Body of pancreas (tissue), 4 donors: Measurements from ENCODE around the gene ABCB7. TPM values are rescaled to one million over a fixed set of nuclear protein-coding genes. Genes with fewer than 3 reads are reported as not detected.
"Not testable (repeated sequence)": the region's sequence is repeated elsewhere in the genome, so short reads cannot be mapped to it uniquely, and the experiment has no call there.

ENCODE experiments used
- ATAC-seq: fragments of 150-250 bp; one replicate; pipeline ENCODE4 v1.9.1; 2016
- DNase-seq, 4 donors: peaks; one replicate each; pipeline ENCODE4 v3.0.0-alpha.2; 2019
- H3K27ac ChIP-seq, 4 donors: fragments of 200-600 bp; sonication (generic); 1 replicate in 3 of 4; 2 replicates in 1 of 4; pipeline versions ENCODE4 v1.5.1 to v1.6.1; 2016 to 2019; ENCODE audit warnings: mild to moderate bottlenecking in 1 of 4, mixed read lengths in 1 of 4, moderate library complexity in 1 of 4
- H3K27me3 ChIP-seq, 2 donors: fragments of 200-600 bp; sonication (generic); one replicate each; pipeline ENCODE4 v1.6.0; 2016; ENCODE audit warnings: mild to moderate bottlenecking in 1 of 2
- H3K36me3 ChIP-seq, 2 donors: fragments of 200-600 bp; sonication (generic); replicated peaks in 1 of 2; 2 replicates each; pipeline ENCODE4 v1.5.1; 2016; ENCODE audit warnings: low read depth in 2 of 2; ENCODE audit not compliant: insufficient read depth in 1 of 2
- H3K4me1 ChIP-seq: fragments of 200-600 bp; sonication (generic); one replicate; pipeline ENCODE4 v1.6.0; 2016
- H3K4me3 ChIP-seq, 2 donors: fragments of 200-600 bp; sonication (generic); 1 replicate in 1 of 2; 2 replicates in 1 of 2; pipeline ENCODE4 v1.5.1; 2016 to 2019
- H3K9me3 ChIP-seq, 3 donors: fragments of 200-600 bp; sonication (generic); 1 replicate in 2 of 3; 2 replicates in 1 of 3; pipeline ENCODE4 v1.5.1; 2016
- CTCF ChIP-seq, 7 experiments: fragments of 450-650 bp in 4 of 7; fragments of 200-600 bp in 3 of 7; sonication (generic) in 3 of 7; IDR thresholded peaks; one replicate each; pipeline ENCODE4 v1.5.1; 2016 to 2019; ENCODE audit warnings: antibody characterized with exemption in 7 of 7
- POLR2A ChIP-seq, 3 donors: fragments of 450-650 bp; IDR thresholded peaks; one replicate each; pipeline ENCODE4 v1.6.1; 2016; ENCODE audit warnings: antibody characterized with exemption in 3 of 3, mild to moderate bottlenecking in 2 of 3
- WGBS, 2 donors: methylation state at CpG; one replicate each; pipeline ENCODE4 v1.1.5; 2017; 5-methylcytosine and 5-hydroxymethylcytosine counted together
- intact Hi-C: fragments of 100-400 bp; cut with DNase I; formaldehyde crosslinking; loops from one replicate; pipeline ENCODE4 v1.15.1; 2023
- total RNA-seq, 2 donors: library from RNA; depleted of rRNA; stranded (reverse); fragments of >200 nt; gene quantifications; one replicate each; pipeline ENCODE4 v1.1.0, GENCODE V29; 2016

ABCB7 gene
- total RNA-seq, 2 donors from 2014 or later: 14.5 to 38.6 TPM

DNA sequence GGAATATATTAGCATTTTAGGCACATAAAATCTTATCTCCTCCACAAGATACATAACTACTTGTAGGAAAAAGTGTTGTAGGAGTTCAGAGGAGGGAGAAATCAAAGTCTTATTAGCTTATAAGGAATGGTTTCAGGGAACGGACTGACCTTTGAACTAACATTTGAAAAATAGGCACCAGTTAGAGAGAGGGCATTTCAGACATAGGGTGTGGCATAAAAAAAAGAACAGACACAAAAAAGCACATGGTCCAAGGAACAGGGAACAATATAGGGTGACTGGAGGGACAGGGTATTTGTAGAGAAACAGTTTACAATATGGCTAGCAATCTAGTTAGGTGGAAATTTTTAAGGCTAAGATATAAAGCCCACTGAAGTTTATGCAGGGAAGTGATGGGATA lies 6.4 kb downstream of the ABCB7 start:
- Histone ChIP-seq H3K27me3 (no peaks in the 10 kb centered on the region), H3K9me3 (no peaks in the 10 kb centered on the region), H3K27ac (no peak overlapping the region), H3K4me1 (peaks cover 3% of the 10 kb centered on the region), H3K36me3 (no peaks in the 10 kb centered on the region), H3K4me3 (no peak overlapping the region)
- no peak for ATAC-seq
- TF ChIP-seq POLR2A (IDR thresholded peaks at IDR 0.05) (no peak), CTCF (IDR thresholded peaks at IDR 0.05) (no peak)
- WGBS, 2 donors: 17 to 82% methylated on average over 1 of the region's 1 CpG
- intact Hi-C loops: no loop called here
- no peak for DNase-seq

GRCh38 chrX:75132672-75133071 lies 23.4 kb downstream of the ABCB7 start:
- H3K36me3 ChIP-seq: no peaks in the 10 kb centered on the region
- intact Hi-C loops: no loop called here
- ATAC-seq (no peak), DNase-seq (no peak)
- WGBS, 2 donors: 87 to 91% methylated on average over 5 of the region's 5 CpGs
- no peak for TF ChIP-seq CTCF (IDR thresholded peaks at IDR 0.05)
- no peak for TF ChIP-seq POLR2A (IDR thresholded peaks at IDR 0.05)
- no peak overlapping the region for H3K4me3 ChIP-seq
- no peak overlapping the region for H3K27ac ChIP-seq
- no peaks in the 10 kb centered on the region for H3K4me1 ChIP-seq
- H3K27me3 ChIP-seq: no peaks in the 10 kb centered on the region
- no peaks in the 10 kb centered on the region for H3K9me3 ChIP-seq

DNA sequence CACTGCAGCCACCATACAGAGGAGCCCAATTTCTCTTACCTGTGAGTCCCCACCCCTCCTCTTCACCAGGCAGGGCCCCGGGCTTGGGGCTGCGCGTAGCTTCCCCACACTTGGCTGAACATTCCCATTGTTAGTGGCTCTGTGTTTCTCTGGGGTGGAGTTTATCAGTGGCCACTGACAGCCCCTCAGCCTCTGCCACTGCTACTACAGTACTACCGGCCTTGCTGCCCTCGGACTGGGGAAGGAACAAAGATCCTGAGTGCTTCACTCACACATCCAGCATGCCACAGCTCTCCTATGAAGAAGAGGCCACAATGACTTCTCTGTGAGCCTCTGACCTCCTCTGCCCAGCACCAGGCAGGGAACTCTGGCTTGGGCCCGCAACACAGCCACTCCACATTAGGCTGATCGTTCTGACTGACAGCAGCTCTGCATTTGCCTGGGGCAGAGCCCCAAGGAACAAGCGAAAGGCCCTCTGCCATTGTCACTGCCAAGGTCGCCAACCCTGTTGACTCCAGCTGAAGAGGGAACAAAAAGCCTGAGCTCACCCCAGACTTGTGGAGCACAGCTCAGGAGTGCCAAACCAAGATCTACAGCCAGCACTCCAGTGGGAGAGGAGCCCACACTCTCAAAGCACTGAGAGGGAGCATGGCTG lies 24.0 kb downstream of the ABCB7 start:
- Histone ChIP-seq H3K27ac (no peak overlapping the region), H3K4me3 (no peak overlapping the region), H3K9me3 (no peaks in the 10 kb centered on the region), H3K27me3 (no peaks in the 10 kb centered on the region), H3K4me1 (no peaks in the 10 kb centered on the region), H3K36me3 (no peaks in the 10 kb centered on the region)
- TF ChIP-seq CTCF (IDR thresholded peaks at IDR 0.05) (no peak), POLR2A (IDR thresholded peaks at IDR 0.05) (no peak)
- DNase-seq: no peak
- 92 to 100% methylated on average over 3 to 8 of the region's 9 CpGs for WGBS, 2 donors
- no peak for ATAC-seq
- intact Hi-C loops: no loop called here

DNA sequence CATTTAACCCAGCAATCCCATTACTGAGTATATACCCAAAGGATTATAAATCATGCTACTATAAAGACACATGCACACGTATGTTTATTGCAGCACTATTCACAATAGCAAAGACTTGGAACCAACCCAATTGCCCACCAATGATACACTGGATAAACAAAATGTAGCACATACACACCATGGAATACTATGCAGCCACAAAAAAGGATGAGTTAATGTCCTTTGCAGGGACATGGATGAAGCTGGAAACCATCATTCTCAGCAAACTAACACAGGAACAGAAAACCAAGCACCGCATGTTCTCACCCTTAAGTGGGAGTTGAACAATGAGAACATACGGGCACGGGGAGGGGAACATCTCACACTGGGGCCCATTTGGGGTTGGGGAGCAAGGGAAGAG lies 27.0 kb downstream of the ABCB7 start:
- 100% methylated on average over 4 of the region's 4 CpGs for WGBS, 2 donors
- DNase-seq, H3K27me3 ChIP-seq, H3K4me3 ChIP-seq, H3K4me1 ChIP-seq, H3K27ac ChIP-seq, H3K36me3 ChIP-seq, H3K9me3 ChIP-seq, intact Hi-C loops, ATAC-seq: not testable (repeated sequence)

GRCh38 chrX:75118296-75118695 lies 37.8 kb downstream of the ABCB7 start:
- H3K27me3 ChIP-seq: no peaks in the 10 kb centered on the region
- H3K9me3 ChIP-seq: no peaks in the 10 kb centered on the region
- DNase-seq: no peak
- intact Hi-C loops: no loop called here
- H3K4me1 ChIP-seq: no peaks in the 10 kb centered on the region
- no peak for ATAC-seq
- TF ChIP-seq CTCF (IDR thresholded peaks at IDR 0.05): no peak
- TF ChIP-seq POLR2A (IDR thresholded peaks at IDR 0.05): no peak
- H3K4me3 ChIP-seq: no peak overlapping the region
- H3K27ac ChIP-seq: no peak overlapping the region
- H3K36me3 ChIP-seq: no peaks in the 10 kb centered on the region
- WGBS, 2 donors: 38 to 39% methylated on average over 2 of the region's 2 CpGs
